Omental fat pad (tissue), 4 donors: ENCODE measurements around the gene NFIB. TPM values are rescaled to one million over a fixed set of nuclear protein-coding genes. Genes with fewer than 3 reads are reported as not detected.

Experiments used
- ATAC-seq: fragments of 150-250 bp; one replicate; pipeline ENCODE4 v1.9.1; 2016; ENCODE audit warnings: mild to moderate bottlenecking, moderate library complexity; ENCODE audit not compliant: low FRiP score
- DNase-seq: peaks from one replicate; pipeline ENCODE4 v3.0.0-alpha.2; 2019; ENCODE audit warnings: low spot score
- total RNA-seq, 4 donors: library from RNA; depleted of rRNA; stranded (reverse); fragments of >200 nt; gene quantifications; one replicate each; pipeline ENCODE4 v1.1.0, GENCODE V29; 2016
- TF ChIP-seq, protein P1 (sequence below), 3 donors: fragments of 450-650 bp; IDR thresholded peaks; one replicate each; pipeline ENCODE4 v1.5.1; 2016 to 2017; ENCODE audit warnings: antibody characterized with exemption in 3 of 3, mild to moderate bottlenecking in 3 of 3, moderate library complexity in 2 of 3

The NFIB gene
- total RNA-seq, 4 donors from 2014 or later = 55.1 to 265 (median 106) TPM

- no peak for DNase-seq
- TF ChIP-seq, protein P1, sequence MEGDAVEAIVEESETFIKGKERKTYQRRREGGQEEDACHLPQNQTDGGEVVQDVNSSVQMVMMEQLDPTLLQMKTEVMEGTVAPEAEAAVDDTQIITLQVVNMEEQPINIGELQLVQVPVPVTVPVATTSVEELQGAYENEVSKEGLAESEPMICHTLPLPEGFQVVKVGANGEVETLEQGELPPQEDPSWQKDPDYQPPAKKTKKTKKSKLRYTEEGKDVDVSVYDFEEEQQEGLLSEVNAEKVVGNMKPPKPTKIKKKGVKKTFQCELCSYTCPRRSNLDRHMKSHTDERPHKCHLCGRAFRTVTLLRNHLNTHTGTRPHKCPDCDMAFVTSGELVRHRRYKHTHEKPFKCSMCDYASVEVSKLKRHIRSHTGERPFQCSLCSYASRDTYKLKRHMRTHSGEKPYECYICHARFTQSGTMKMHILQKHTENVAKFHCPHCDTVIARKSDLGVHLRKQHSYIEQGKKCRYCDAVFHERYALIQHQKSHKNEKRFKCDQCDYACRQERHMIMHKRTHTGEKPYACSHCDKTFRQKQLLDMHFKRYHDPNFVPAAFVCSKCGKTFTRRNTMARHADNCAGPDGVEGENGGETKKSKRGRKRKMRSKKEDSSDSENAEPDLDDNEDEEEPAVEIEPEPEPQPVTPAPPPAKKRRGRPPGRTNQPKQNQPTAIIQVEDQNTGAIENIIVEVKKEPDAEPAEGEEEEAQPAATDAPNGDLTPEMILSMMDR (IDR thresholded peaks at IDR 0.05) = no peak
- ATAC-seq = peak; percentile 46
Observed at GRCh38 chr9:14170392-14170931, 143.5 kb downstream of the NFIB start.

DNA sequence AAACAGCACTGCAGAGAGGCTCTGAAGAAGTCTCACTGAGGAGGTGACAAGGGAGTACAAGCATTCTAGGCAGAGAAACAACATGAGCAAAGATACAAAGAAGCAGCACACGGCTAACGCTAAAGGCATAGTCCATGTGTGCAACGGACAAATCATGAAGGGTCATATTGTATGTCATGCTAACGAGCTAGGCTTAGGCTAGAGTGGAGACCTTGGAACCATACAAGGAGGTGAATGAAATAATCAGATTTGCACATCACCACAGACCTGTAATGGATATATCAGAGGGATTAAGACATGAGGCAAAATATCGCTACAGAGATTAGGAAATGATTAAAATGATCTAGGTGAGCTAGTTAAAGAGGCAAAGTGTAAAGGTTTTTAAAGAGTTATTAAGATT lies 145.6 kb downstream of the NFIB start:
- TF ChIP-seq, protein P1 (IDR thresholded peaks at IDR 0.05) = no peak
- DNase-seq (no peak), ATAC-seq (no peak)

DNA sequence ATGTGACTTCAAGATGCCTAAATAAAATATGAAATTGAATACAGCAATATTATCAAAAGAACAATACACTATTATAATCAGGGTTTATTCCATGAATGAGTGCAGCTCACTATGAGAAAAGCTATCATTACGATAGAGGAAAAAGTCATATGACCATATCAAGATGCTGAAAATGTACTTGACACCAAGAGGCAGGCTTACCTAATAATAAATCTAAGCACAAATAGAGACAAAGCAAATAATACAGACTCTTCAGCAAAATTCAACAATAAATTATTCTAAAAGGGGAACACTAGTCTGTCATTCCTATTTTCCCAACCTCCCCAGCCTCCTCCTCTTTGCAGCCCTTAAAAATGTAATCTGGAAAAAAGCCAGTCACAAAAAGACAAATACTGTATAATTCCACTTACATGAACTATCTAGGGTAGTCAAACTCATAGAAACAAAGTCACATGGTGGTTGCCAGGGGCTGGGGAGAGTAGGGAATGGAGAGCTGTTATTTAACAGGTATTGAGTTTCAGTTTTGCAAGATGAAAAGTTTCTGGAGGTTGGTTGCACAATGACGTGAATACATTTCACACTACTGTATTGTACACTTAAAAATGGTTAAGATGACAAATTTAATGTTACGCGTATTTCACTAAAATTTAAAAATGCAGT lies 148.4 kb downstream of the NFIB start:
- ATAC-seq = no peak
- TF ChIP-seq, protein P1 (IDR thresholded peaks at IDR 0.05) = no peak

DNA sequence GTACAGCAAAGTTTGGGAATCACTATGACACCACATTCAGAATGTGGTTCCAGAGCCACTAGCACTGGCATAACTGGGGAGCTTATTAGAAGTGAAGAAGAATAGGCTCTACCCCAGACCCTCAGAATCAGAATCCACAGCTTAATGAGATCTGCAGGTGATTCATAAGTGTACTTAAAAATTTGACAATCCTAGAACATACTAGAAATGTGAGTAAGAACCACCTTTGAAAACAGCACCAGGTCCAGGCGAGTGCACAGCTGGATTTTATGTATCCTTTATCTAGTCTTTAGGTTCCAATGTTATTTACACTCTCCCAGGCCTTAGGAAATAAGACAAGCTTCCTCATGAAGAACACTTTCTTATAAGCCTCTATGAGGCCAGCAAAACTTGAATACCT lies 149.0 kb downstream of the NFIB start:
- DNase-seq (no peak), ATAC-seq (no peak)
- TF ChIP-seq, protein P1 (IDR thresholded peaks at IDR 0.05) = no peak

More for the DNA sequence above, 148.4 kb downstream of the NFIB start:
- no peak for DNase-seq

DNA sequence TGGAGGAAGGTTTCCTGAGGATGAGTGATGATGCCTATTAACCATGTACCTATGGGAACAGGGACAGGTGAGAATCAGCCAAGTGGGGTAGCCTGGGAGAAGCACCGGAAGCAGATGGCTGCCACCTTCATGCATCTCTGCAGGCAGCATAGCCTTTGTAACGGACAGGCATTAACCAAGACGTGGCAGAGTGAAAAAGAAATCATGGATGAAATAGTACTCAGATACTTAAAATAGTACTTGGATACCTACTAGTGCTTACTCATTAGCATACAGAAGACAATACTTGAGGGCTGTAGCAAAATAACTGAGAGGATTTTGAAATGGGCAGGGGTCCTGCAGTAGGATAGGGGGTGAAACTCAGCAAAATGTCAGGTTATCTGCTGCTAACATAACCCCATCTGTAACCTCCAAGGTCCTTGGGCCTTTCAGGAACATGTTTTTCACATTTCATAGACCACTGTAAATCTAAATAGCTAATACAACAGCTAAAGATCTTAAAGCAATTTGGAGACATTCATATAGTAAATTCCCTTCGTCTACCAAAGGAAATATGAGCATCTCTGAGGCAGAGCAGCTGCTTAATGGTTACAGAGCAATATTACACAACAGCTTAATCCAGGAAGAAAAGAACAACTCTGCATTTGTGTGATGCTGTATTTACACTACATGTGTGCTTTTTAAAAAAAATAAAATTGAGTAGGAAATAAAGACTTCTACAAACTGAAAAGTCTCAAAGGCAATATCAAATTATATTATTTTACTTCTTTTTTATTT lies 154.3 kb downstream of the NFIB start:
- TF ChIP-seq, protein P1 (IDR thresholded peaks at IDR 0.05) = no peak
- DNase-seq = no peak
- ATAC-seq = no peak

DNA sequence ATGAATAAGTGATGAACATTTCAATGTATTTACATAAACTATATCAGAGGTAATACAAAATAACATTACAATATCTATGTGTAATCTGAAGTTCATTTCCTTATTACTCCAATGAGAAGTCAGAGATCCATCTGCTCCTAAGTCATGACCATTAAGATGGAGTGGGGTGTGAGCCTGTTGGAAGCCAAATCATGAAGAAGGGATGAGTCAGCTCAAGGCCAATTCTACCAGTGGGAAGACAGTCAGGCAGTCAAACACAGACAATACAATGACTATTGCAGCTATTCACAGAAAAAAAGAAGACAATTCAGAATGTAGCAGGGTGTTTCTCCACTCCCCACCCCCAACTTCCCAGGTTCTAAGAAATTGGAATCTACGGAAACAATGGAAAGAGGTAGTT lies 155.0 kb downstream of the NFIB start:
- no peak for DNase-seq
- peak; percentile 28 for ATAC-seq
- TF ChIP-seq, protein P1 (IDR thresholded peaks at IDR 0.05) = no peak
